GM18505 (cell line): ENCODE results near the gene LLGL2.

ENCODE experiments used
- ATAC-seq: cut with Tn5 transposase; IDR thresholded peaks from one replicate; pipeline ENCODE4 v1.9.1; 2021; ENCODE audit not compliant: unreplicated experiment
- POLR2A ChIP-seq: IDR thresholded peaks from 4 replicates; pipeline ENCODE4 v1.6.1; 2011; ENCODE audit warnings: borderline replicate concordance; ENCODE audit not compliant: insufficient read depth, insufficient read length; ENCODE audit errors: extremely low read depth

LLGL2 gene

GRCh38 chr17:75558666-75559530, 33.4 kb downstream of the LLGL2 start:
- no peak for ATAC-seq
- no peak for TF ChIP-seq POLR2A

- ATAC-seq = no peak
- TF ChIP-seq POLR2A = no peak
Observed at GRCh38 chr17:75559958-75560533, 34.5 kb downstream of the LLGL2 start.

GRCh38 chr17:75561927-75562603, 36.6 kb downstream of the LLGL2 start:
- TF ChIP-seq POLR2A = no peak
- ATAC-seq = no peak

- ATAC-seq = no peak
- TF ChIP-seq POLR2A = no peak
Observed at GRCh38 chr17:75563063-75563758, 37.7 kb downstream of the LLGL2 start.

GRCh38 chr17:75564195-75564594, 38.7 kb downstream of the LLGL2 start:
- TF ChIP-seq POLR2A = no peak
- ATAC-seq = no peak

GRCh38 chr17:75565066-75565465, 39.6 kb downstream of the LLGL2 start:
- ATAC-seq = no peak
- TF ChIP-seq POLR2A = no peak

- no peak for TF ChIP-seq POLR2A
- no peak for ATAC-seq
Observed at GRCh38 chr17:75565618-75566017, 40.1 kb downstream of the LLGL2 start.

GRCh38 chr17:75566416-75566815, 40.9 kb downstream of the LLGL2 start:
- ATAC-seq = no peak
- TF ChIP-seq POLR2A = no peak

GRCh38 chr17:75566834-75567233, 41.3 kb downstream of the LLGL2 start:
- TF ChIP-seq POLR2A = no peak
- no peak for ATAC-seq

GRCh38 chr17:75568412-75569255, 43.1 kb downstream of the LLGL2 start:
- no peak for ATAC-seq
- no peak for TF ChIP-seq POLR2A

GRCh38 chr17:75570034-75570676, 44.7 kb downstream of the LLGL2 start:
- no peak for TF ChIP-seq POLR2A
- no peak for ATAC-seq

- no peak for ATAC-seq
- no peak for TF ChIP-seq POLR2A
Observed at GRCh38 chr17:75570772-75571171, 45.3 kb downstream of the LLGL2 start.
